GM12878 (cell line): ENCODE results near the gene ADGRV1. TPM values are rescaled to one million over a fixed set of nuclear protein-coding genes. Genes with fewer than 3 reads are reported as not detected.
"Not testable (repeated sequence)": the region's sequence is repeated elsewhere in the genome, so short reads cannot be mapped to it uniquely, and the experiment has no call there.

Experiments
- ATAC-seq: fragments of 200-7000 bp; cut with Tn5 transposase; 3 replicates; pipeline ENCODE4 v1.9.1; 2020; ENCODE audit warnings: mild to moderate bottlenecking, moderate library complexity
- BruUV-seq: library from RNA; stranded (reverse); fragments of 400-500 nt; replicated peaks from 2 replicates; lab custom pipeline; 2021; lab: Mats Ljungman, UMichigan
- CTCF ChIA-PET: fragments of 300-600 bp; sonication (Branson Sonifier 250); formaldehyde crosslinking; extraction: SDS; loops from one replicate; lab custom pipeline; 2021; ENCODE audit warnings: inconsistent platforms; lab: Yijun Ruan, JAX
- POLR2A ChIA-PET: fragments of 350-600 bp; formaldehyde crosslinking; extraction: SDS; loops from one replicate; lab custom pipeline; 2021; ENCODE audit warnings: inconsistent platforms; lab: Charles Lee
- RAD21 ChIA-PET: fragments of 300-600 bp; sonication (Branson Sonifier 250); formaldehyde crosslinking; loops from one replicate; lab custom pipeline; 2023; ENCODE audit warnings: antibody characterized with exemption; ENCODE audit not compliant: unreplicated experiment; lab: Charles Lee
- SMC1A ChIA-PET: fragments of 300-600 bp; sonication (Branson Sonifier 250); formaldehyde crosslinking; loops from one replicate; lab custom pipeline; 2023; ENCODE audit not compliant: unreplicated experiment, uncharacterized antibody; lab: Charles Lee
- DNase-seq: peaks from one replicate; pipeline ENCODE4 v3.0.0-alpha.2; 2011; ENCODE audit warnings: low read depth, low spot score
- FAIRE-seq: peaks from 3 replicates; lab custom pipeline; 2011; peaks lifted over from hg19 to GRCh38; lab: Jason Lieb, UNC
- H2AFZ ChIP-seq: 2 replicates; pipeline ENCODE4 v1.6.0; 2011; ENCODE audit warnings: low read depth, low read length, control low read depth; ENCODE audit not compliant: control insufficient read depth
- H3K27ac ChIP-seq: 2 replicates; pipeline ENCODE4 v1.5.1; 2011; ENCODE audit warnings: control low read depth; ENCODE audit not compliant: control insufficient read depth, insufficient read depth
- H3K27me3 ChIP-seq, 2 experiments: replicated peaks in 1 of 2; 2 replicates each; pipeline versions ENCODE4 v1.6.0 to v1.6.1; 2011; ENCODE audit warnings: low read length in 1 of 2; ENCODE audit not compliant: control insufficient read depth in 2 of 2, insufficient read depth in 2 of 2
- H3K36me3 ChIP-seq, 2 experiments: 2 replicates each; pipeline ENCODE4 v1.5.1; 2011; ENCODE audit warnings: low read length in 1 of 2; ENCODE audit not compliant: control insufficient read depth in 2 of 2, insufficient read depth in 2 of 2
- H3K4me1 ChIP-seq: 2 replicates; pipeline ENCODE4 v1.6.1; 2011; ENCODE audit warnings: mild to moderate bottlenecking, low read length, moderate library complexity, mixed read lengths; ENCODE audit not compliant: control insufficient read depth, insufficient read depth
- H3K4me2 ChIP-seq: 2 replicates; pipeline ENCODE4 v1.6.0; 2011; ENCODE audit warnings: control low read depth; ENCODE audit not compliant: control insufficient read depth, insufficient read depth
- H3K4me3 ChIP-seq: fragments of 200-600 bp; sonication (generic); 2 replicates; pipeline ENCODE4 v1.5.1; 2016
- H3K79me2 ChIP-seq: 2 replicates; pipeline ENCODE4 v1.6.0; 2011; ENCODE audit warnings: low read length; ENCODE audit not compliant: control insufficient read depth, insufficient read depth
- H3K9ac ChIP-seq: 2 replicates; pipeline ENCODE4 v1.8.0; 2011; ENCODE audit warnings: low read length, control low read depth, mixed read lengths; ENCODE audit not compliant: control insufficient read depth, insufficient read depth
- H3K9me3 ChIP-seq: replicated peaks from 3 replicates; pipeline ENCODE4 v1.5.1; 2011; ENCODE audit warnings: mild to moderate bottlenecking, low read length; ENCODE audit not compliant: control insufficient read depth, insufficient read depth
- H4K20me1 ChIP-seq: 2 replicates; pipeline ENCODE4 v1.6.0; 2011; ENCODE audit not compliant: control insufficient read depth, insufficient read depth
- WGBS: methylation state at CpG from one replicate; pipeline ENCODE4 v1.1.6; 2016; ENCODE audit warnings: low lambda C conversion rate; ENCODE audit not compliant: insufficient replicate concordance, insufficient coverage; ENCODE audit errors: missing lambda C conversion rate; 5-methylcytosine and 5-hydroxymethylcytosine counted together
- in situ Hi-C: fragments of 300-500 bp; cut with MboI; formaldehyde crosslinking; loops from 9 replicates; pipeline ENCODE4 v1.14.3; 2018; ENCODE audit warnings: mixed read lengths
- intact Hi-C: fragments of 100-400 bp; cut with micrococcal nuclease; formaldehyde crosslinking; loops from one replicate; pipeline ENCODE4 v1.14.2; 2022; ENCODE audit not compliant: unreplicated experiment
- polyA plus RNA-seq, 11 experiments: library from polyadenylated mRNA; depleted of rRNA in 4 of 11; unstranded in 6 of 11; stranded (reverse) in 5 of 11; fragments of >200 nt; fragmentation: Nextera tagmentation in 4 of 11; fragmentation: Illumina TruSeq in 1 of 11; extraction: Ambion mirVana in 4 of 11; extraction: Trizol in 1 of 11; gene quantifications; 1 replicate in 1 of 11; 2 replicates in 10 of 11; pipeline versions ENCODE4 v1.2.1 to v1.2.3, GENCODE V29; 2011 to 2016; ENCODE audit warnings: inconsistent platforms in 2 of 11, missing spikeins in 2 of 11, low read depth in 1 of 11
- total RNA-seq, 4 experiments: library from RNA; depleted of rRNA in 3 of 4; stranded (reverse); fragments of >200 nt in 3 of 4; fragmentation: Illumina TruSeq in 1 of 4; extraction: Trizol in 1 of 4; gene quantifications; 2 replicates each; pipeline versions ENCODE4 v1.2.1 to v1.2.3, GENCODE V29; 2013 to 2021

Gene ADGRV1
- total and polyA plus RNA-seq, 10 of the 15 experiments (the other 5 are each of a cell fraction or from before 2014, with no cell fraction given): 0.04 to 8.1 (median 0.16) TPM; not detected in 1

GRCh38 chr5:90800082-90800481, 241.5 kb downstream of the ADGRV1 start:
- intact Hi-C loops: loop anchor here (5.0 kb wide), 1 partner anchor 617 kb away; no protein-coding TSS in a partner anchor
- ATAC-seq, H3K9ac ChIP-seq, H2AFZ ChIP-seq, FAIRE-seq, H3K79me2 ChIP-seq, H3K4me3 ChIP-seq, DNase-seq, H3K27me3 ChIP-seq, POLR2A ChIA-PET, H4K20me1 ChIP-seq, RAD21 ChIA-PET, H3K27ac ChIP-seq, H3K9me3 ChIP-seq, SMC1A ChIA-PET, H3K36me3 ChIP-seq, H3K4me1 ChIP-seq, in situ Hi-C loops, H3K4me2 ChIP-seq, BruUV-seq: not testable (repeated sequence)
- 88% methylated on average over 1 of the region's 1 CpG for WGBS
- CTCF ChIA-PET: interaction anchor here (0.6 kb wide), 1 partner anchor 92 kb away, joined by 4 read pairs; no protein-coding TSS in a partner anchor

GRCh38 chr5:90800515-90800914, 241.9 kb downstream of the ADGRV1 start:
- H3K27me3 ChIP-seq, ATAC-seq, RAD21 ChIA-PET, H3K4me3 ChIP-seq, in situ Hi-C loops, H3K9me3 ChIP-seq, FAIRE-seq, H2AFZ ChIP-seq, H3K27ac ChIP-seq, H3K4me2 ChIP-seq, H3K4me1 ChIP-seq, H3K79me2 ChIP-seq, H3K9ac ChIP-seq, H3K36me3 ChIP-seq, H4K20me1 ChIP-seq, BruUV-seq, DNase-seq, SMC1A ChIA-PET, POLR2A ChIA-PET: not testable (repeated sequence)
- intact Hi-C loops: loop anchor here (5.0 kb wide), 1 partner anchor 617 kb away; no protein-coding TSS in a partner anchor
- CTCF ChIA-PET: interaction anchor here (0.6 to 2.7 kb wide), 2 partner anchors 12 to 92 kb away, joined by 4 to 13 read pairs; no protein-coding TSS in a partner anchor
- WGBS: 33% methylated on average over 3 of the region's 3 CpGs
